Endothelial cell (in vitro differentiated cells): ENCODE measurements around the gene VEZF1. TPM values are rescaled to one million over a fixed set of nuclear protein-coding genes. Genes with fewer than 3 reads are reported as not detected.
A peak's percentile ranks its signal among the peaks of the same experiment; 100 is the strongest.

Experiments used
- DNase-seq: peaks from one replicate; pipeline ENCODE4 v3.0.0; 2021; ENCODE audit warnings: low spot score
- H3K27ac Mint-ChIP-seq: one replicate; pipeline ENCODE4 v1.8.0; 2021; ENCODE audit warnings: mixed read lengths, inconsistent platforms; ENCODE audit not compliant: unreplicated experiment
- H3K27me3 Mint-ChIP-seq: one replicate; pipeline ENCODE4 v1.8.0; 2021; ENCODE audit warnings: mild to moderate bottlenecking, moderate library complexity, mixed read lengths, inconsistent platforms; ENCODE audit not compliant: unreplicated experiment
- H3K36me3 Mint-ChIP-seq: one replicate; pipeline ENCODE4 v1.8.0; 2021; ENCODE audit warnings: mild to moderate bottlenecking, low read depth, mixed read lengths, inconsistent platforms; ENCODE audit not compliant: unreplicated experiment
- H3K4me1 Mint-ChIP-seq: one replicate; pipeline ENCODE4 v1.8.0; 2021; ENCODE audit warnings: mild to moderate bottlenecking, mixed read lengths, inconsistent platforms; ENCODE audit not compliant: unreplicated experiment
- H3K4me3 Mint-ChIP-seq: one replicate; pipeline ENCODE4 v1.8.0; 2021; ENCODE audit warnings: mild to moderate bottlenecking, mixed read lengths, inconsistent platforms; ENCODE audit not compliant: unreplicated experiment
- H3K9me3 Mint-ChIP-seq: one replicate; pipeline ENCODE4 v1.8.0; 2021; ENCODE audit warnings: mixed read lengths, inconsistent platforms; ENCODE audit not compliant: unreplicated experiment
- total RNA-seq: library from RNA; stranded (reverse); fragmentation: NEBNext Ultra II Directional; extraction: Animal tissue kit (Norgen Biotek cat#: 25700); gene quantifications from one replicate; pipeline ENCODE4 v1.2.1, GENCODE V29; 2021; ENCODE audit not compliant: unreplicated experiment
- TF ChIP-seq, protein P1 (sequence below): fragments of 200-600 bp; sonication (generic); IDR thresholded peaks from one replicate; pipeline ENCODE4 v1.5.0; 2021; ENCODE audit warnings: antibody characterized with exemption; ENCODE audit not compliant: unreplicated experiment

VEZF1 gene
- total RNA-seq, 1 donor from 2014 or later = 43.7 TPM

DNA sequence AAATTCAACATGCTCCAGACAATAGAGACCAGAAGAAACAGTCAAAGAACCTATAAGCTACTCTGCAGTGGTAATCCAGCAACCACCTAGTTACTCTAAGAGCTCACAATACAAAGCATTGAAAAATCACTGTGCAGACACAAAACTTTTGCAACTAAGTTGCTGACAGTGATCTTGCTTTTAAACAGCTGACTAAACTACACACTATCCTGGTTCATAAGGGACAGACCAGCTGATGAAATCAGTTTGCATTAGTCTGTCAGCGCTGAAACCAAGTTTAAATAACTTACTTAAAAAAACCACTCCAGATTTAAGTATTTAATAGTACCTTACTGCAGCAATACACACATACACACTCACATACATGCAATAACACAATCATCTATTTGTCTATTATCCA is 4.6 kb downstream of the VEZF1 start:
- no peaks in the 10 kb centered on the region for H3K9me3 Mint-ChIP-seq
- H3K4me1 Mint-ChIP-seq = peaks cover 8% of the 10 kb centered on the region
- DNase-seq = no peak
- peaks cover 3% of the 10 kb centered on the region for H3K27me3 Mint-ChIP-seq
- no peak overlapping the region for H3K4me3 Mint-ChIP-seq
- TF ChIP-seq, protein P1, sequence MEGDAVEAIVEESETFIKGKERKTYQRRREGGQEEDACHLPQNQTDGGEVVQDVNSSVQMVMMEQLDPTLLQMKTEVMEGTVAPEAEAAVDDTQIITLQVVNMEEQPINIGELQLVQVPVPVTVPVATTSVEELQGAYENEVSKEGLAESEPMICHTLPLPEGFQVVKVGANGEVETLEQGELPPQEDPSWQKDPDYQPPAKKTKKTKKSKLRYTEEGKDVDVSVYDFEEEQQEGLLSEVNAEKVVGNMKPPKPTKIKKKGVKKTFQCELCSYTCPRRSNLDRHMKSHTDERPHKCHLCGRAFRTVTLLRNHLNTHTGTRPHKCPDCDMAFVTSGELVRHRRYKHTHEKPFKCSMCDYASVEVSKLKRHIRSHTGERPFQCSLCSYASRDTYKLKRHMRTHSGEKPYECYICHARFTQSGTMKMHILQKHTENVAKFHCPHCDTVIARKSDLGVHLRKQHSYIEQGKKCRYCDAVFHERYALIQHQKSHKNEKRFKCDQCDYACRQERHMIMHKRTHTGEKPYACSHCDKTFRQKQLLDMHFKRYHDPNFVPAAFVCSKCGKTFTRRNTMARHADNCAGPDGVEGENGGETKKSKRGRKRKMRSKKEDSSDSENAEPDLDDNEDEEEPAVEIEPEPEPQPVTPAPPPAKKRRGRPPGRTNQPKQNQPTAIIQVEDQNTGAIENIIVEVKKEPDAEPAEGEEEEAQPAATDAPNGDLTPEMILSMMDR = no peak
- peak overlapping the region; percentile 24 for H3K27ac Mint-ChIP-seq
- H3K36me3 Mint-ChIP-seq = peaks cover 12% of the 10 kb centered on the region

DNA sequence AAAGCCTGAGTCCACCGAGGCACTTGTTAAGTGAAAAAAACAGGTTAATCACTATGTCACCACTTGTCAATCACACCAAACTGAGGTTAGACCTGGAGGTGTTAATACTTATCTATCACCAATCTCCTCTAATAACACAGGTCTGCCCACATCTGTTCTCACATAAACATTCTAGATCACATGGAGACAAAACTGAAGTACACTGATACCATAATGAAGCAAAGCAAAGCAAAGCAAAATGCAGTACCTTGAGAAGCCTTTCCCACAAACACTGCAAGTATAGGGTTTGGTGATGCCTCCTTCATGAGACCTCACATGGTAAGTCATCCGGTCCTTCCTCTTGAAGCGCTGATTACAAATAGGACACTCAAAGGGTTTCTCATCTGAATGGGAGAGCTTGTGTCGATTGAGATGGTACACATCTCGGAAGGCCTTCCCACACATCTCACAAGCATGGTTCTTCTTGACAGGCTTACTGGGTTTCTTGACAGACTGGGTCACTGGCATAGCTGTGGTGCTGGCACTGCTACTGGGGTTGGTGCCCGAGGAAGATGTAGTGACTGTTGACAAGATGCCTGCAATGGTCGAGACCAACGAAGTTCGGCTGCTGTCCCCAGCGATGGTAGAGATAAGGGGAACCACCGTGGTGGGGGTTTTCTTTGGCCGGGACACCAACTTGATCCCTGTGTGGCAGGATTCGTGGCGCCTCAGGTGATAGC is 5.4 kb downstream of the VEZF1 start:
- Mint-ChIP-seq H3K27me3 (peaks cover 3% of the 10 kb centered on the region), H3K36me3 (peaks cover 12% of the 10 kb centered on the region), H3K27ac (no peak overlapping the region), H3K4me3 (no peak overlapping the region), H3K4me1 (peaks cover 8% of the 10 kb centered on the region), H3K9me3 (no peaks in the 10 kb centered on the region)
- TF ChIP-seq, protein P1 = no peak
- DNase-seq = no peak

DNA sequence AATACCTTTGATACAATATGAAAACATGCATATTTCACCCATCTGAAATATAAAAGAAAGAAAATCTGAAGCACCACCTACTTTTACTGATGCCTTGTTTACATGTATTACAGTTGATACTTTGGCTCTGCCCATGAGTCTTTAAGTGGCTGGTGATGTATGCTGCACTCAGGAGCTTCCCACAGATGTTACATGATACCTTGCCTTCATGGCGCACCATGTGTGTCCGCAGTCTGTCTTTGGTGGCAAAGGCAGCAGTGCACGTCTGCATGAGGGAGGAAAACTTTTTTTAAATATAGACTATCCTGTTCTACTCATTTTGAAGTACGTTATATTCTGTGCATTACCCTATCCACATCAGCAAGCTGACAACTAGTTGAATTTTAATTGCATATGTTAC is 7.5 kb downstream of the VEZF1 start:
- Mint-ChIP-seq H3K4me3 (no peak overlapping the region), H3K27me3 (no peaks in the 10 kb centered on the region), H3K4me1 (no peaks in the 10 kb centered on the region), H3K27ac (no peak overlapping the region), H3K36me3 (peaks cover 14% of the 10 kb centered on the region), H3K9me3 (no peaks in the 10 kb centered on the region)
- DNase-seq = no peak
- TF ChIP-seq, protein P1 = no peak

DNA sequence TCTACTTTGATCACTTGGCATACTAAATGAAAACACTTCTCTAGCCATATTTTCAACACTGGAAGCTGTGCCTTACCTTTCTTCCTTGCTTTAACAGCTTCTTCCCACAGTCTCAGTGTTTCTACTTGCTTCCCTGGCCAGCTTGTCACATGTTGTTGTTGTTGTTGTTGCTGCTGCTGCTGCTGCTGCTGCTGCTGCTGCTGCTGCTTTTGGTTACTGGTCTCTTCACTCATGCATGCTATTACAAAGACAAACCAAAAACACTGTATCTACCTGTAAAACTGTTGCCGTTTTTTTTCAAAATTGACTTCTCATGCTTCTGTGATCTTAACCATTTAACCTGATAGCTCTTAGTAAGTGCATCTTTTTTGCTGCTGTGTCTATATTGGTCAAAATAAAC is 9.0 kb downstream of the VEZF1 start:
- Mint-ChIP-seq H3K27me3 (no peaks in the 10 kb centered on the region), H3K27ac (no peak overlapping the region), H3K4me3 (peak overlapping the region; percentile 40), H3K4me1 (no peaks in the 10 kb centered on the region), H3K9me3 (no peaks in the 10 kb centered on the region), H3K36me3 (peaks cover 22% of the 10 kb centered on the region)
- TF ChIP-seq, protein P1 = no peak
- no peak for DNase-seq

DNA sequence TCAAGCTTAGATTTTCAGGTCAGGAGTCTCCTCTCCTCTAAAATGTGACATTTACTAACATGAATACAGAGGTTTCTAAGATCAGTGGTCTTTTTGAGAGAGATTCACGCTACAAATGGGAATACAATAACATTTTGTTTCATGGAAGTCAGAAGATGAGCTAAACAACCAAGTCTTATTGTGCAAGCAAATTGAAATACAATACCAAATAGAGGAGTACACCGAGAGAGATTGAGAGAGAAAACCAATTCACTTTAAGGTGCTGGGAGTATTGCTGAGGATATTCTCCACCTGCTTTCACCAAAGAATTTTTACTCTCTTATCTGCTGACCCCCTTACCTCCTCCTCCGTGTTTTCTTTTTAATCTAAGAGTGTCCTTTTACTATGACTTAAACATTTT is 11.5 kb downstream of the VEZF1 start:
- Mint-ChIP-seq H3K27me3 (peaks cover 1% of the 10 kb centered on the region), H3K36me3 (peaks cover 18% of the 10 kb centered on the region)
- no peak for DNase-seq

More for the DNA sequence above, 11.5 kb downstream of the VEZF1 start:
- no peaks in the 10 kb centered on the region for H3K9me3 Mint-ChIP-seq
- H3K4me3 Mint-ChIP-seq = no peak overlapping the region
- no peak overlapping the region for H3K27ac Mint-ChIP-seq
- peaks cover 4% of the 10 kb centered on the region for H3K4me1 Mint-ChIP-seq
- TF ChIP-seq, protein P1 = no peak
